GM19463 (cell line): ENCODE measurements around the gene FANK1.

ENCODE experiments used
- ATAC-seq: cut with Tn5 transposase; IDR thresholded peaks from one replicate; pipeline ENCODE4 v1.9.1; 2021; ENCODE audit warnings: mild to moderate bottlenecking, moderate library complexity; ENCODE audit not compliant: unreplicated experiment

FANK1 gene

DNA sequence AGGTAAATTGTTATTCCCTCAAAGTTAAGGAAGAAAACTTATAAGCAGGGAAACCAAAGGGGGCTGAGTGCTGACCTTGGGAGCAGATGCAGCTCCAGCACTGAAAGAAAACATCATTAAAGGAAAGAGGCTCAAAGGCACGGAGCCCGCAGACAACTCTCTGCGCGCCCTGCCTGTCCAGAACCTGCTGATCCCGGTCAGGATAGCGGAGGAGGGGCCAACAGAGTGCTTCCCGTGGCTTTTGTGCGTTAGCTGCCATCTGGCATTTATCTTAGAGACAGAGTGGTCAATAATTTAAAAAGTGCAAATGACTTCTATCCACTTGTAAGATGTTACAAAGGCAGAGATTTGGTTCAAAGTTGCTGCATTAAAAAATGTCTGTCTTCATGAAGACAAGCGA, 162.1 kb downstream of the FANK1 start:
- ATAC-seq, result no peak
